HG02798 (cell line): ENCODE data around the gene SWSAP1.
"Not testable (repeated sequence)": the region's sequence is repeated elsewhere in the genome, so short reads cannot be mapped to it uniquely, and the experiment has no call there.

Experiments used
- ATAC-seq: cut with Tn5 transposase; IDR thresholded peaks from one replicate; pipeline ENCODE4 v1.9.1; 2021; ENCODE audit warnings: mild to moderate bottlenecking; ENCODE audit not compliant: unreplicated experiment, poor library complexity

SWSAP1 gene

GRCh38 chr19:11405846-11406643 lies 31.6 kb downstream of the SWSAP1 start:
- ATAC-seq, result no peak

GRCh38 chr19:11406703-11407236 lies 32.3 kb downstream of the SWSAP1 start:
- ATAC-seq, result not testable (repeated sequence)

- ATAC-seq, result no peak
Observed at GRCh38 chr19:11408591-11408990, 34.1 kb downstream of the SWSAP1 start.

- no peak for ATAC-seq
Observed at GRCh38 chr19:11410682-11411081, 36.2 kb downstream of the SWSAP1 start.

- ATAC-seq, result no peak
Observed at GRCh38 chr19:11414544-11414943, 40.1 kb downstream of the SWSAP1 start.

- no peak for ATAC-seq
Observed at GRCh38 chr19:11416346-11417052, 42.0 kb downstream of the SWSAP1 start.

GRCh38 chr19:11418094-11418548 lies 43.7 kb downstream of the SWSAP1 start:
- ATAC-seq, result no peak

- no peak for ATAC-seq
Observed at GRCh38 chr19:11418549-11419506, 44.4 kb downstream of the SWSAP1 start, which contains the start of gene RGL3. Gene RGL3, minus strand, starts transcription at chr19:11419314. Its CDS starts 36 bp downstream, at chr19:11419278.

- no peak for ATAC-seq
Observed at GRCh38 chr19:11420429-11421370, 46.2 kb downstream of the SWSAP1 start.

GRCh38 chr19:11421371-11422098 lies 47.1 kb downstream of the SWSAP1 start:
- ATAC-seq, result peak; percentile 33

- ATAC-seq, result peak; percentile 61
Observed at GRCh38 chr19:11422163-11423065, 47.9 kb downstream of the SWSAP1 start.

- no peak for ATAC-seq
Observed at GRCh38 chr19:11423164-11423790, 48.8 kb downstream of the SWSAP1 start.

- ATAC-seq, result no peak
Observed at GRCh38 chr19:11423791-11424181, 49.3 kb downstream of the SWSAP1 start.
